BE2C (cell line): ENCODE results near the gene MAGI1.
A peak's percentile ranks its signal among the peaks of the same experiment; 100 is the strongest.

Experiments
- DNase-seq: peaks from one replicate; pipeline ENCODE4 v3.0.0-alpha.2; 2020
- H3K27me3 ChIP-seq: fragments of 250-450 bp; sonication (Bioruptor Pico); 2 replicates; pipeline ENCODE4 v1.5.1; 2020; ENCODE audit warnings: mild to moderate bottlenecking
- H3K36me3 ChIP-seq: fragments of 250-450 bp; sonication (Bioruptor Pico); 2 replicates; pipeline ENCODE4 v1.5.1; 2020; ENCODE audit warnings: mild to moderate bottlenecking
- H3K4me1 ChIP-seq: fragments of 250-450 bp; sonication (Bioruptor Pico); 2 replicates; pipeline ENCODE4 v1.5.1; 2020
- H3K4me3 ChIP-seq: 2 replicates; pipeline ENCODE4 v1.5.1; 2011; ENCODE audit warnings: low read depth, low read length
- H3K9me3 ChIP-seq: fragments of 250-450 bp; sonication (Bioruptor Pico); 2 replicates; pipeline ENCODE4 v1.5.1; 2020
- TF ChIP-seq, protein P1 (sequence below): IDR thresholded peaks from 2 replicates; pipeline ENCODE4 v1.5.1; 2012; ENCODE audit warnings: mild to moderate bottlenecking, low read depth, low read length

Gene MAGI1

DNA sequence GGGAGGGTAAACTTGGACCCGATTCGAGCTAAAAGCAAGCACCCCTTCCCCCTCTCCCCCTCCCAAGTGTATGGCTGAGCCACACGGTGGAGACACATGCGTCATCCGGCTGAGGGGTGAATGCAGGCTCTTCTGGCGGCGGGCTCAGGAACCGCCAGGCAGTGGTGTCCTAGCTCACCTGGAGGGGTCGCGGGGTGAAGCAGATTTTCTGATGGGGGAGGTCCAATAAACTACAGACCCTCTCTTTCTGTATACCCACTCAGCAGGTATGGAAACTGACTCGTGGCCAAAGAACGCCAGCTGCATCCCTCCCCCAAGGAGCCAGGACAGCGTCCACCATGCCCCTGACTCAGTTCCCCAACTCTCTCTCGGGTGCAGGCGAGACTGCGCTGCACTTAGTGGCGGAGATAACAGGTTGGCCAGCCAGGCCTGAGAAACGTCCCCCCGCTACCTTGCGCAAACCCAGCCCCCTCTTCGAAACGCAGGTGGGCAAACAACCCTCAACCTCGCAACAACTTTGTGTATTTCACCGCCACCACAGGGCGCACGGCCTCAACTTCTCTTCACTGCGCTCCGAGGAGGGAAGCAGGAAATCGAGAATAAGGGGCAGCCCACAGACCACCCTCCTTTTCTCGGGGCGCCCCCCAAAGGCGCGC, 1.3 kb downstream of the MAGI1 start:
- Histone ChIP-seq H3K9me3 (no peaks in the 10 kb centered on the region), H3K4me1 (no peaks in the 10 kb centered on the region), H3K4me3 (peak overlapping the region; percentile 95), H3K36me3 (no peaks in the 10 kb centered on the region), H3K27me3 (no peaks in the 10 kb centered on the region)
- peak; percentile 58 for DNase-seq
- TF ChIP-seq, protein P1, sequence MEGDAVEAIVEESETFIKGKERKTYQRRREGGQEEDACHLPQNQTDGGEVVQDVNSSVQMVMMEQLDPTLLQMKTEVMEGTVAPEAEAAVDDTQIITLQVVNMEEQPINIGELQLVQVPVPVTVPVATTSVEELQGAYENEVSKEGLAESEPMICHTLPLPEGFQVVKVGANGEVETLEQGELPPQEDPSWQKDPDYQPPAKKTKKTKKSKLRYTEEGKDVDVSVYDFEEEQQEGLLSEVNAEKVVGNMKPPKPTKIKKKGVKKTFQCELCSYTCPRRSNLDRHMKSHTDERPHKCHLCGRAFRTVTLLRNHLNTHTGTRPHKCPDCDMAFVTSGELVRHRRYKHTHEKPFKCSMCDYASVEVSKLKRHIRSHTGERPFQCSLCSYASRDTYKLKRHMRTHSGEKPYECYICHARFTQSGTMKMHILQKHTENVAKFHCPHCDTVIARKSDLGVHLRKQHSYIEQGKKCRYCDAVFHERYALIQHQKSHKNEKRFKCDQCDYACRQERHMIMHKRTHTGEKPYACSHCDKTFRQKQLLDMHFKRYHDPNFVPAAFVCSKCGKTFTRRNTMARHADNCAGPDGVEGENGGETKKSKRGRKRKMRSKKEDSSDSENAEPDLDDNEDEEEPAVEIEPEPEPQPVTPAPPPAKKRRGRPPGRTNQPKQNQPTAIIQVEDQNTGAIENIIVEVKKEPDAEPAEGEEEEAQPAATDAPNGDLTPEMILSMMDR = peak; percentile 45

DNA sequence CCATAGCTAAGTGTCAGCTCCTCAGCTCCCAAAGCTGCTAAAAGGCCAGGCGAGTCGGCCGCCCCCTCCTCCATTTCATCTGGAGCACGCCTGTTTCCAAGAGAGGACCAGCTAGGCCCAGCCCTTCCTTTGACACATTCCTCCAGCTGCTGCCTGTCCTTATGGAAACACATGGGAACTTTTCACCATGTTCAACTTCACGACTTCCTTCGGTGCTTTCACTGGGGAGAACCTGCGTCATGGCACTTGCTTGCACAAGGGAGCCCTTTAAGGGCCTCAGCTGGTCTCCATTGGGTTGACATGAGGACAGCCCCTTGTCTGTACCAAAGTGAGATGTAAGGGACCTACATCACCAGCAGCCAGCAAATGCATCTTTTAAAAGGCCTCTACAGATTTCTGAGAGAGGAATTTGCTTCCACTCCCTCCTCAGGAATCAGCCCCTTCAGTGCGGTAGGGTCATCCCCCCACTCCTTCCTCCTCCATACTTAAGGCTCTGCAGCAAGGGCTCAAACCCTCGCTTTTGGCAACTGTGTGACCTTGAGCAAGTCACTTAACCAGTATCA, 2.1 kb downstream of the MAGI1 start:
- DNase-seq = no peak
- Histone ChIP-seq H3K4me3 (peak overlapping the region; percentile 95), H3K36me3 (no peaks in the 10 kb centered on the region), H3K4me1 (no peaks in the 10 kb centered on the region), H3K27me3 (no peaks in the 10 kb centered on the region), H3K9me3 (no peaks in the 10 kb centered on the region)
- TF ChIP-seq, protein P1 = no peak

DNA sequence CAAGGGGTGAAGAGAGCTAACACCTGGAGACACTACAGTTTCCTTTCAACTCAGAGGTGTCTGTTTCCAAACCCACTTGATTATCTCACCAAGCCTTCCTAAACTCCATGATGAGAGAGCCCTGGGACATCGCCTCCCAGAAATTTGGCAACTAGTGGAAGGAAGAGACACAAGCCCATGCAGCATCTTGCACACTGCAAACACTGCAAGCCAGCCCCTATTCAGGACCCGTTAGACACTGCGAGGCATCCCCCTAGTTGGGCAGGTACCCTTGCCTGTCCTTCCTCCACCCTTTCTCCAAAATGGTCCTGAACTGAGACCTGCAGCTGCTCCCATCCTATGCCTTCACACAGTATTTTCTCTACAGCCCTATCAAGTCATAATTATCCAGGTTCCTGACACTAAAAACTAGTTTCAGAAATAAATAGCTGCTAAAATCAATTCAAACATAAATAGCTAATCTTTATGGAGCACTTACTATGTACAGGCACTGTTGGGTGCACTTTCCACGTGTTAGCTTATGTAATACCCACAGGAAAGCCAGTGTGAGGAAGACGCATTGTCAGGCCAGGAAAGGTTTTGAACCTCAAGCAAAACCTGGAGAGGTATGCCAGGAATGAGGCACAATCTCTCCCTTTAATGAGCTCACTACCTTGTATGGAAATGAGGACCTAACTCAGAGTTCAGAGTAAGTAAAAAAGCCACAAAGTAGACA, 2.8 kb downstream of the MAGI1 start:
- Histone ChIP-seq H3K4me3 (no peak overlapping the region), H3K4me1 (no peaks in the 10 kb centered on the region), H3K36me3 (no peaks in the 10 kb centered on the region), H3K27me3 (no peaks in the 10 kb centered on the region), H3K9me3 (no peaks in the 10 kb centered on the region)
- TF ChIP-seq, protein P1 = no peak
- DNase-seq = no peak

DNA sequence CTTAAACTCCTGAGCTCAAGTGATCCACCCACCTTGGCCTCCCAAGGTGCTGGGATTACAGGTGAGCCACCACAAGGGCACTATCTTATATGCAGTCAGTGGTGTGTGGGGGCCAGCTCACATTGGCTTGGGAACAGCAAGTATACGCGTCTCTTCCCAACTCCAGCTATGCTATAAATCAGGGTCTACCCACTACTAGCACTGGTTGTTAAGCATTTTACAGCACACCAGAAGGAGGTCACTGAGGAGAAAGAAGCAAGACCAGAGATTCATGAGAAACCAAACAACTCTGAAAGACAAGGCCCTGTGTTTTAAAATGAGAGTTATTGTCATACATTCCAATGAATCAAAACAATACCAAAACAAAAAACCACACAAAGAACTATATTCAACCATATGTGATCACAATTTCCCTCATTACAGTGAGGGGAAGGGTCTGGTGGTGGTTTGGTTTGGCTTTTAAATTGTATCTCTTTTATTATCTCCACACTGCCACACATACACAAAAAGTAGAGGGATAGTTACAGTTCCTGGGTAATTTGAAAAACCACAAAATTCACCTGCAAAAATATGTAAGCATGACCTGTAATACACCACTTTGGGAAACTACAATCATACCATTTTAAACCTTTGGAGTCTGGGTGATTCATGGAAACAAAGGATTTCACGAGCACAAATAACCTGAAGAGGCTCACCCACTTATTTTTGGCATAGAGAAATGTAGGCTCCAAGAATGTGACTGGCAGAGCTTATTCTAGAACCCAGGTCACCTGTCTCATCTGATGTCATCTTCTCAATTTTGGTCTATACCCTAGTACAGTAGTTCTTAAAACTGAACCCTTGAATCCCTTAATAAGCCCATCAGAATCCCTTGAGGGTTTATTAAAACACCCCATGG, 5.2 kb downstream of the MAGI1 start:
- H3K9me3 ChIP-seq = no peaks in the 10 kb centered on the region
- no peaks in the 10 kb centered on the region for H3K36me3 ChIP-seq
- H3K27me3 ChIP-seq = no peaks in the 10 kb centered on the region
- TF ChIP-seq, protein P1 = no peak
- H3K4me3 ChIP-seq = no peak overlapping the region
- H3K4me1 ChIP-seq = no peaks in the 10 kb centered on the region
- no peak for DNase-seq

DNA sequence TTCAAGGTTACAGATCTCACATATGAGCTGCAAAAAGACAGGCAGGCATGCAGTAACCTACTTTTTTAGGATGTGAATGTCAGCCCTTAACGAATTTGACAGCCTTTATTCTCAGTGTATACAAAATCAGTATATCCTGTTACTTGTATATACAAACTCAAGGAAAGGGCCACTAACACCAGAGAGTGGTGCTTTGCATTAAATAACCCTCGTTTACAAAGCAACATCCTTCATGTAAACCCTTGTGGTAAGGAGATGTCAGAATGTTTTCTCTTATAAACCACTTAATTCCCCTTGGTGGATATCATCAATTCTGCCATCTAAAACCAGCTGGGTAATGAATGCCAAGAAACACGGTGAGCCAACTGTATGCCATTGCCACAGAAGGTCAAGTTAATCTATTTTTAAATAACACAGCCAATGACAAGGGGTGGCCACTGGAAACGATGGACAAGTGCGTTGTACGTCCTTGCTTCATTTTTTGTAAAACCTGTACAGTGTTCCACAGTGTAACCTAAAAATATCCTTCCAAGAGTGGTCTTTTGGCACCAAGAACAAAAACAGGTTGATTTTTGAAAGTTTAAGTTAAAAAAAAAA, 7.5 kb downstream of the MAGI1 start:
- no peaks in the 10 kb centered on the region for H3K36me3 ChIP-seq
- H3K27me3 ChIP-seq = no peaks in the 10 kb centered on the region
- H3K9me3 ChIP-seq = no peaks in the 10 kb centered on the region
- no peak for DNase-seq
- H3K4me3 ChIP-seq = no peak overlapping the region
- TF ChIP-seq, protein P1 = no peak
- H3K4me1 ChIP-seq = no peaks in the 10 kb centered on the region
